ENCODE results near the gene ZNF256. TPM values are rescaled to one million over a fixed set of nuclear protein-coding genes. Genes with fewer than 3 reads are reported as not detected.
A peak's percentile ranks its signal among the peaks of the same experiment; 100 is the strongest.
"Not testable (repeated sequence)": the region's sequence is repeated elsewhere in the genome, so short reads cannot be mapped to it uniquely, and the experiment has no call there.

ZNF256 gene
- total and polyA plus RNA-seq, 2 of the 13 experiments (the other 11 are each of a cell fraction or from before 2014, with no cell fraction given) = 3.8 to 6.0 TPM

DNA sequence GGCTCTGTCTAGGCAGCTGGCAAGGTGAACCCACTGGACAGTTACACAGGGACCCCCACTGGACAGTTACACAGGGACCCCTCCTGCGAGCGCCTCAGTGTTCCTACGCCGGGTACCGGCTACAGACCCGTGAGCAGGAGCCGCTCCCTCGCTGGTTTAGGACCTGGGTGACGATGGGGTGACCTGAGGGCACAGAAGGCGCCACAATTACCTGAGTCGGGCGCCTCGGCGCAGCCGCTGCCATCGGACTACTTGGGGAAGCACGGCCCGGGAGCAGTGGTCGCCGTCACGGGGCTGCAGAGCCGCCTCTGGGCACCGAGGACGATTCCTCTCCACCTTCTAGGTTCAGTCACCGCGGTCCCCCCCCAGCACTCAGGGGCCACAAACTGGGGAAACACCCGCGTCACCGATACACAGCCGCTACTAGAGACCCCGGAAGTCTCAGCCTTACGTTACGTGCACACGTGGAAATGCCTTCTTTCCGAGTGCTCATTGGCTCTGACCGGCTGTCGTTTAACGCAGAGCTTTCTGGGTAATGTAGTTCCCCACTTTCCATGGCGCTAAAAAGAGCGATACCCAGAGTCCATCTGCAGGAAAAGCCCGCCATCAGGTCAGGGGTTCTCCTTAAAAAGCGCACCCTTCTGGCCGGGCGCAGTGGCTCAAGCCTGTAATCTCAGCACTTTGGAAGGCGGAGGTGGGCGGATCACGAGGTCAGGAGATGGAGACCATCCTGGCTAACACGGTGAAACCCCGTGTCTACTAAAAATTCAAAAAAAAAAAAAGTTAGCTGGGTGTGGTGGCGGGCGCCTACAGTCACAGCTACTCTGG, 31.1 kb downstream of the ZNF256 start, which contains the start of gene ZNF417 (continued):
- TF ChIP-seq, protein P1, sequence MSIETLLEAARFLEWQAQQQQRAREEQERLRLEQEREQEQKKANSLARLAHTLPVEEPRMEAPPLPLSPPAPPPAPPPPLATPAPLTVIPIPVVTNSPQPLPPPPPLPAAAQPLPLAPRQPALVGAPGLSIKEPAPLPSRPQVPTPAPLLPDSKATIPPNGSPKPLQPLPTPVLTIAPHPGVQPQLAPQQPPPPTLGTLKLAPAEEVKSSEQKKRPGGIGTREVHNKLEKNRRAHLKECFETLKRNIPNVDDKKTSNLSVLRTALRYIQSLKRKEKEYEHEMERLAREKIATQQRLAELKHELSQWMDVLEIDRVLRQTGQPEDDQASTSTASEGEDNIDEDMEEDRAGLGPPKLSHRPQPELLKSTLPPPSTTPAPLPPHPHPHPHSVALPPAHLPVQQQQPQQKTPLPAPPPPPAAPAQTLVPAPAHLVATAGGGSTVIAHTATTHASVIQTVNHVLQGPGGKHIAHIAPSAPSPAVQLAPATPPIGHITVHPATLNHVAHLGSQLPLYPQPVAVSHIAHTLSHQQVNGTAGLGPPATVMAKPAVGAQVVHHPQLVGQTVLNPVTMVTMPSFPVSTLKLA (IDR thresholded peaks at IDR 0.05) = peak; percentile 63
- TF ChIP-seq, protein P2, sequence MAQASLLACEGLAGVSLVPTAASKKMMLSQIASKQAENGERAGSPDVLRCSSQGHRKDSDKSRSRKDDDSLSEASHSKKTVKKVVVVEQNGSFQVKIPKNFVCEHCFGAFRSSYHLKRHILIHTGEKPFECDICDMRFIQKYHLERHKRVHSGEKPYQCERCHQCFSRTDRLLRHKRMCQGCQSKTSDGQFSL (CRISPR knock-in tag; IDR thresholded peaks at IDR 0.05) = peak; percentile 92
- TF ChIP-seq CBX5 (CRISPR knock-in tag; IDR thresholded peaks at IDR 0.05; ENCODE audit: borderline replicate concordance) = peak; percentile 37; the same call in 1 of the 2 replicates
- TF ChIP-seq, protein P3, sequence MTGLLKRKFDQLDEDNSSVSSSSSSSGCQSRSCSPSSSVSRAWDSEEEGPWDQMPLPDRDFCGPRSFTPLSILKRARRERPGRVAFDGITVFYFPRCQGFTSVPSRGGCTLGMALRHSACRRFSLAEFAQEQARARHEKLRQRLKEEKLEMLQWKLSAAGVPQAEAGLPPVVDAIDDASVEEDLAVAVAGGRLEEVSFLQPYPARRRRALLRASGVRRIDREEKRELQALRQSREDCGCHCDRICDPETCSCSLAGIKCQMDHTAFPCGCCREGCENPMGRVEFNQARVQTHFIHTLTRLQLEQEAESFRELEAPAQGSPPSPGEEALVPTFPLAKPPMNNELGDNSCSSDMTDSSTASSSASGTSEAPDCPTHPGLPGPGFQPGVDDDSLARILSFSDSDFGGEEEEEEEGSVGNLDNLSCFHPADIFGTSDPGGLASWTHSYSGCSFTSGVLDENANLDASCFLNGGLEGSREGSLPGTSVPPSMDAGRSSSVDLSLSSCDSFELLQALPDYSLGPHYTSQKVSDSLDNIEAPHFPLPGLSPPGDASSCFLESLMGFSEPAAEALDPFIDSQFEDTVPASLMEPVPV (CRISPR knock-in tag; IDR thresholded peaks at IDR 0.05) = 0 out of 2 replicates have a peak, but pooled peaks have one; percentile 6
- TF ChIP-seq, protein P4, sequence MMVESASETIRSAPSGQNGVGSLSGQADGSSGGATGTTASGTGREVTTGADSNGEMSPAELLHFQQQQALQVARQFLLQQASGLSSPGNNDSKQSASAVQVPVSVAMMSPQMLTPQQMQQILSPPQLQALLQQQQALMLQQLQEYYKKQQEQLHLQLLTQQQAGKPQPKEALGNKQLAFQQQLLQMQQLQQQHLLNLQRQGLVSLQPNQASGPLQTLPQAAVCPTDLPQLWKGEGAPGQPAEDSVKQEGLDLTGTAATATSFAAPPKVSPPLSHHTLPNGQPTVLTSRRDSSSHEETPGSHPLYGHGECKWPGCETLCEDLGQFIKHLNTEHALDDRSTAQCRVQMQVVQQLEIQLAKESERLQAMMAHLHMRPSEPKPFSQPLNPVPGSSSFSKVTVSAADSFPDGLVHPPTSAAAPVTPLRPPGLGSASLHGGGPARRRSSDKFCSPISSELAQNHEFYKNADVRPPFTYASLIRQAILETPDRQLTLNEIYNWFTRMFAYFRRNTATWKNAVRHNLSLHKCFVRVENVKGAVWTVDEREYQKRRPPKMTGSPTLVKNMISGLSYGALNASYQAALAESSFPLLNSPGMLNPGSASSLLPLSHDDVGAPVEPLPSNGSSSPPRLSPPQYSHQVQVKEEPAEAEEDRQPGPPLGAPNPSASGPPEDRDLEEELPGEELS (CRISPR knock-in tag; IDR thresholded peaks at IDR 0.05) = 0 out of 2 replicates have a peak, but pooled peaks have one; percentile 14
- TF ChIP-seq, protein P5, sequence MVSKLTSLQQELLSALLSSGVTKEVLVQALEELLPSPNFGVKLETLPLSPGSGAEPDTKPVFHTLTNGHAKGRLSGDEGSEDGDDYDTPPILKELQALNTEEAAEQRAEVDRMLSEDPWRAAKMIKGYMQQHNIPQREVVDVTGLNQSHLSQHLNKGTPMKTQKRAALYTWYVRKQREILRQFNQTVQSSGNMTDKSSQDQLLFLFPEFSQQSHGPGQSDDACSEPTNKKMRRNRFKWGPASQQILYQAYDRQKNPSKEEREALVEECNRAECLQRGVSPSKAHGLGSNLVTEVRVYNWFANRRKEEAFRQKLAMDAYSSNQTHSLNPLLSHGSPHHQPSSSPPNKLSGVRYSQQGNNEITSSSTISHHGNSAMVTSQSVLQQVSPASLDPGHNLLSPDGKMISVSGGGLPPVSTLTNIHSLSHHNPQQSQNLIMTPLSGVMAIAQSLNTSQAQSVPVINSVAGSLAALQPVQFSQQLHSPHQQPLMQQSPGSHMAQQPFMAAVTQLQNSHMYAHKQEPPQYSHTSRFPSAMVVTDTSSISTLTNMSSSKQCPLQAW (CRISPR knock-in tag; IDR thresholded peaks at IDR 0.05) = peak; percentile 64; the same call in 1 of the 2 replicates
- TF ChIP-seq ELF3 (CRISPR knock-in tag; IDR thresholded peaks at IDR 0.05) = peak; percentile 49; the same call in 1 of the 2 replicates
- TF ChIP-seq ZNF501 (CRISPR knock-in tag; IDR thresholded peaks at IDR 0.05) = peak; percentile 87
- TF ChIP-seq RCOR2 (CRISPR knock-in tag; IDR thresholded peaks at IDR 0.05) = 0 out of 2 replicates have a peak, but pooled peaks have one; percentile 37
- TF ChIP-seq ZNF543 (CRISPR knock-in tag; IDR thresholded peaks at IDR 0.05) = peak; percentile 98
- peak; percentile 87 for TF ChIP-seq KMT2B (CRISPR knock-in tag; IDR thresholded peaks at IDR 0.05)
- TF ChIP-seq SALL1 (CRISPR knock-in tag; IDR thresholded peaks at IDR 0.05) = peak; percentile 83
- TF ChIP-seq, protein P6, sequence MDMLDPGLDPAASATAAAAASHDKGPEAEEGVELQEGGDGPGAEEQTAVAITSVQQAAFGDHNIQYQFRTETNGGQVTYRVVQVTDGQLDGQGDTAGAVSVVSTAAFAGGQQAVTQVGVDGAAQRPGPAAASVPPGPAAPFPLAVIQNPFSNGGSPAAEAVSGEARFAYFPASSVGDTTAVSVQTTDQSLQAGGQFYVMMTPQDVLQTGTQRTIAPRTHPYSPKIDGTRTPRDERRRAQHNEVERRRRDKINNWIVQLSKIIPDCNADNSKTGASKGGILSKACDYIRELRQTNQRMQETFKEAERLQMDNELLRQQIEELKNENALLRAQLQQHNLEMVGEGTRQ (IDR thresholded peaks at IDR 0.05; ENCODE audit: low read depth, low read length) = not testable (repeated sequence)
- TF ChIP-seq, protein P6 (CRISPR knock-in tag; IDR thresholded peaks at IDR 0.05; ENCODE audit: borderline replicate concordance) = peak; percentile 48; the same call in 1 of the 2 replicates
- peak; percentile 18; the same call in 1 of the 2 replicates for TF ChIP-seq ZNF772 (CRISPR knock-in tag; IDR thresholded peaks at IDR 0.05)
- TF ChIP-seq ZNF44 (CRISPR knock-in tag; IDR thresholded peaks at IDR 0.05) = 0 out of 2 replicates have a peak, but pooled peaks have one; percentile 59
- peak; percentile 33; the same call in 1 of the 2 replicates for TF ChIP-seq JUND (CRISPR knock-in tag; IDR thresholded peaks at IDR 0.05)
- peak; percentile 51; the same call in 1 of the 2 replicates for TF ChIP-seq REPIN1 (CRISPR knock-in tag; IDR thresholded peaks at IDR 0.05; ENCODE audit: borderline replicate concordance, low read depth)
- TF ChIP-seq HIVEP1 (CRISPR knock-in tag; IDR thresholded peaks at IDR 0.05) = peak; percentile 94

Data from HepG2 (cell line).